Measurements from ENCODE around the gene SEMA3B.

Gene SEMA3B

GRCh38 chr3:50323092-50323600 lies 54.2 kb downstream of the SEMA3B start:
- DNase-seq (ENCODE audit: extremely low spot score) = no peak
- POLR2A ChIA-PET = no interaction called here
- TF ChIP-seq CTCF (IDR thresholded peaks at IDR 0.05; ENCODE audit: control extremely low read depth, extremely low read depth, low read depth, missing control alignments) = no peak
- CTCF ChIA-PET = interaction anchor here (1.1 to 3.9 kb wide), 9 partner anchors 8 to 76 kb away, joined by 3 to 41 read pairs (median 5); partner anchors contain the start of genes HYAL3 and NAA80

GRCh38 chr3:50323614-50324199 lies 54.8 kb downstream of the SEMA3B start:
- CTCF ChIA-PET = interaction anchor here (0.8 to 3.9 kb wide), 17 partner anchors 9 to 130 kb away, joined by 3 to 41 read pairs (median 5); partner anchors contain the start of genes CYB561D2, HYAL3, NAA80 and NPRL2
- TF ChIP-seq CTCF (IDR thresholded peaks at IDR 0.05; ENCODE audit: control extremely low read depth, extremely low read depth, low read depth, missing control alignments) = no peak
- no peak for DNase-seq (ENCODE audit: extremely low spot score)
- POLR2A ChIA-PET = interaction anchor here (0.8 to 0.9 kb wide), 2 partner anchors 9 to 13 kb away, joined by 3 read pairs; no protein-coding TSS in a partner anchor

- DNase-seq (ENCODE audit: extremely low spot score) = peak; percentile 67
- POLR2A ChIA-PET = interaction anchor here (0.8 to 0.9 kb wide), 2 partner anchors 10 to 13 kb away, joined by 3 read pairs; no protein-coding TSS in a partner anchor
- TF ChIP-seq CTCF (IDR thresholded peaks at IDR 0.05; ENCODE audit: control extremely low read depth, extremely low read depth, low read depth, missing control alignments) = peak; percentile 90
- CTCF ChIA-PET = interaction anchor here (0.6 to 3.9 kb wide), 24 partner anchors 8 to 267 kb away, joined by 3 to 41 read pairs (median 4); partner anchors contain the start of genes CYB561D2, GNAI2, HYAL3 and NAA80
Measured at GRCh38 chr3:50324351-50325112, 55.6 kb downstream of the SEMA3B start.

- POLR2A ChIA-PET = no interaction called here
- CTCF ChIA-PET = interaction anchor here (0.6 to 3.9 kb wide), 18 partner anchors 9 to 267 kb away, joined by 3 to 41 read pairs (median 4); partner anchors contain the start of genes GNAI2, HYAL3, NAA80 and RASSF1
- no peak for TF ChIP-seq CTCF (IDR thresholded peaks at IDR 0.05; ENCODE audit: control extremely low read depth, extremely low read depth, low read depth, missing control alignments)
- no peak for DNase-seq (ENCODE audit: extremely low spot score)
Measured at GRCh38 chr3:50325113-50325480, 56.1 kb downstream of the SEMA3B start.

- DNase-seq (ENCODE audit: extremely low spot score) = no peak
- no peak for TF ChIP-seq CTCF (IDR thresholded peaks at IDR 0.05; ENCODE audit: control extremely low read depth, extremely low read depth, low read depth, missing control alignments)
- POLR2A ChIA-PET = interaction anchor here (0.6 kb wide), 1 partner anchor 62 kb away, joined by 5 read pairs; no protein-coding TSS in a partner anchor
- CTCF ChIA-PET = interaction anchor here (0.6 to 3.9 kb wide), 11 partner anchors 11 to 90 kb away, joined by 3 to 41 read pairs (median 5); partner anchors contain the start of genes GNAI2, HYAL3, LSMEM2 and NAA80
Measured at GRCh38 chr3:50325497-50326181, 56.7 kb downstream of the SEMA3B start.

- no peak for DNase-seq (ENCODE audit: extremely low spot score)
- no peak for TF ChIP-seq CTCF (IDR thresholded peaks at IDR 0.05; ENCODE audit: control extremely low read depth, extremely low read depth, low read depth, missing control alignments)
- CTCF ChIA-PET = interaction anchor here (1.0 to 3.9 kb wide), 3 partner anchors 10 to 48 kb away, joined by 3 to 23 read pairs (median 3); partner anchors contain the start of genes HYAL3, LSMEM2 and NAA80
- POLR2A ChIA-PET = interaction anchor here (0.6 kb wide), 1 partner anchor 63 kb away, joined by 5 read pairs; no protein-coding TSS in a partner anchor
Measured at GRCh38 chr3:50326182-50326541, 57.2 kb downstream of the SEMA3B start.
